Measurements from ENCODE around the gene TM4SF20.

TM4SF20 gene

DNA sequence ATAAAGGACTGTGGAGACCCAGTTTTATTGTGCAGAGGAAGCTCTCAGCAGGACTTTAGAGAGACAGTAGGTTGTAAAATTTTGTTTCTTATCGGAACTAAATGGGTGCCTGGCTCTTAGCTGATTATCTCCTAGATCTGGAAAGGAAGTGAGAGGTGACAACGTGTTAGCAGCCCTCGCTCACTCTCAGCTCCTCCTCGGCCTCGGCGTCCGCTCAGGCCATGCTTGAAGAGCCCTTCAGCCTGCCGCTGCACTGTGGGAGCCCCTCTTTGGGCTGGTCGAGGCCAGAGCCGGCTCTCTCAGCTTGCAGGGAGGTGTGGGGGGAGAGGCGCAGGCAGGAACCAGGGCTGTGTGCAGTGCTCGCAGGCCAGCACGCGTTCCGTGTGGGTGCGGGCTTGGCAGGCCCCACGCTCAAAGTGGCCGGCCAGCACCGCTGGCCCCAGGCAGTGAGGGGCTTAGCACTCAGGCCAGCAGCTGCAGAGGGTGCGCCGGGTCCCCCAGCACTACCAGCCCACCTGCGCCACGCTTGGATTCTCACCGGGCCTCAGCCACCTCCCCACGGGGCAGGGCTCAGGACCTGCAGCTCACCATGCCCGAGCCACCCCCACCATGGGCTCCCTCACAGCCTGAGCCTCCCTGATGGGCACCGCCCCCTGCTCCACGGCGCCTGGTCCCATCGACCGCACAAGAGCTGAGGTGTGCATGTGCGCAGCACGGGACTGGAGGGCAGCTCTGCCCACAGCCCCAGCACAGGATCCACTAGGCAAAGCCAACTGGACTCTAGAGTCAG is 58.6 kb downstream of the TM4SF20 start:
- DNase-seq, result no peak

DNA sequence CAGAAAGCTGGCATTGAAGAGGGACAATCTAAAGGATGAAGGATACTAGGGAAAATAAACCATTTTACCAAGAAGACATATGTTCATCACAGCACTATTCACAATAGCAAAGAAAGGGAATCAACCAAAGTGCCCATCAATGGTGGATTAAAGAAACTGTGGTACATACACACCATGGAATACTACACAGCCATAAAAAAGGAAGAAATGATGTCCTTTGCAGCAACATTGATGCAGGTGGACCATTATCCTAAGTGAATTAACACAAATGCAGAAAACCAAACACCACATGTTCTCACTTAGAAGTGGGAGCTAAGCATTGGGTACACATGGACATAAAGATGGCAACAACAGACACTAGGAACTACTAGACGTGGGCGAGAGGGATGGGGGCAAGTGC is 61.3 kb downstream of the TM4SF20 start:
- DNase-seq, result no peak

DNA sequence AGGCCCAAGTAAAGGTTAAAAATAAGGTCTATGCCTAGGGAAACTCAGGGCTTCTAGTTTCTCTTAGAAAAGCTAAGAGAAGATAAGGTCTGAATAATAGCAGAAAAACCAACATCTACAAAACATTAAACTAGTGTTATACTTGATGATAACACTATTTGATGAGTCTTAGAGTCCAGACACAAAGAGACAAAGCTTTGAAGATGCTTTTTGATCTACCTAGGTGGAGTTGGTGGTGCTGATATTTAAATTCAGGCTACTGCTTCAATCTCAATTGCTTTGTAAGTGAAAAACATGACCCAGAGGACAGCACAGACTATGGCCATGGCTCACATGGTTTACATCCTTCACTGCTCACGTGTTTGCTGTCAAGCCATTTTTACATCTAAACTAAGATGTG is 65.8 kb downstream of the TM4SF20 start:
- DNase-seq, result no peak

DNA sequence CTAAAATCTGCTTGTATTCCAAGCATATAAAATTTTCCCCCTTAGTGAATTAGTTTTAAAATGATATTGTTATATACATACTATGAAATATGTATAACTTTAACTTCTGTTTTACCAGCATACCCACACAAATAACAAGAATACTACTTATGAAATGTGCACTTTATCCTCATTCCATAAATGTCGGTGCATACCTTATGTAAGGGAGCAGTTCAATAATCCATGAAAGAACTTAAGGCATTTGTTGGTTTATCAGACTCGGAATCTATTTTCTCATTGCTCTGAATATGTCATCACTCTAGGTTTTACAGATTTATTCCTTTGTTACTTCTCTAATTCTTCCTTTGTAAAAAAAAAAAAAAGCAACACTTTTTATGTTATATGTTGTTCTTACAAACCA is 66.5 kb downstream of the TM4SF20 start:
- DNase-seq, result no peak
